AG10803 (cell line): ENCODE measurements around the gene C8A.

Experiments used
- DNase-seq: peaks from one replicate; pipeline ENCODE4 v3.0.0; 2010; ENCODE audit warnings: low read depth
- H3K4me3 ChIP-seq: 2 replicates; pipeline ENCODE4 v1.5.1; 2011; ENCODE audit warnings: mild to moderate bottlenecking, low read length, control low read depth
- TF ChIP-seq, protein P1 (sequence below): conservative IDR thresholded peaks from 2 replicates; pipeline ENCODE4 v1.5.1; 2011; ENCODE audit warnings: mild to moderate bottlenecking, low read length, control low read depth, inconsistent platforms

The C8A gene

DNA sequence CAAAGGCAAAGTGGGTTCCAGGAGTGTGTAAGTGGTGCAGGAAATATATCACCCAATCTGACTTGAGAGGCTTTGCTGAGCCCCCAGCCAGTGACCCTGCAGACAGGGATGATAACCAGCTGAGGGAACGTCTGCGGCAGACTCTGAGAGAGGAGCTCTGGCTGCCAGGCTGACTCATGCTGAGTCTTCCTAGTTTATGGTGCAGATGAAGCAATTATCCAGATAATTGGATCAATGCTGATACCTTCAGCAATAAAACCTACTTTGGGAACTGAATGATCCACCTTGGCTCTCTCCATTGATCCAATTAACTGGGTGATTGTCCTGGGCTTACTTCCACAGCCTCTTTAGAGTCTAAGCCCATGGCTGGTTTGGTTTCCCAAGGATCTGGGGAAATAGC, 103.9 kb downstream of the C8A start:
- H3K4me3 ChIP-seq = no peak overlapping the region
- TF ChIP-seq, protein P1, sequence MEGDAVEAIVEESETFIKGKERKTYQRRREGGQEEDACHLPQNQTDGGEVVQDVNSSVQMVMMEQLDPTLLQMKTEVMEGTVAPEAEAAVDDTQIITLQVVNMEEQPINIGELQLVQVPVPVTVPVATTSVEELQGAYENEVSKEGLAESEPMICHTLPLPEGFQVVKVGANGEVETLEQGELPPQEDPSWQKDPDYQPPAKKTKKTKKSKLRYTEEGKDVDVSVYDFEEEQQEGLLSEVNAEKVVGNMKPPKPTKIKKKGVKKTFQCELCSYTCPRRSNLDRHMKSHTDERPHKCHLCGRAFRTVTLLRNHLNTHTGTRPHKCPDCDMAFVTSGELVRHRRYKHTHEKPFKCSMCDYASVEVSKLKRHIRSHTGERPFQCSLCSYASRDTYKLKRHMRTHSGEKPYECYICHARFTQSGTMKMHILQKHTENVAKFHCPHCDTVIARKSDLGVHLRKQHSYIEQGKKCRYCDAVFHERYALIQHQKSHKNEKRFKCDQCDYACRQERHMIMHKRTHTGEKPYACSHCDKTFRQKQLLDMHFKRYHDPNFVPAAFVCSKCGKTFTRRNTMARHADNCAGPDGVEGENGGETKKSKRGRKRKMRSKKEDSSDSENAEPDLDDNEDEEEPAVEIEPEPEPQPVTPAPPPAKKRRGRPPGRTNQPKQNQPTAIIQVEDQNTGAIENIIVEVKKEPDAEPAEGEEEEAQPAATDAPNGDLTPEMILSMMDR = no peak
- peak; percentile 67 for DNase-seq

DNA sequence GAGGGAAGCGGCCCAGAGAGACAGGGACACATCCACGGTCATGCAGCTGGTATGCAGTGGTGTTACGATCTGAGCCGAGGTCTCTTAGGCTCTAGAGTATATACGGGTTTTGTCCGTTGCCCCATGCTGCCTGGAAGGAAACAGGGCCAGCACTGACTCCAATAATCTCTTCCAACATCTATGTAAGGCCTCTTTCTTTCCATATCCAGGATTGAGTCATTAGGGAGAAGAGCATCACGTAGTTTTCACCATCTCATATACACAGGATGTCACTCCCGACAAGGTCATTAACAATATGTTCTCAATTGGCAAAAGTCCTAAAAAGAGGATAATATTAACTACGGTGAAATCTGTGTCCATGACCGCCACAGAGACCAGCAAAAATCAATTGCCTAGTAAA, 106.8 kb downstream of the C8A start:
- H3K4me3 ChIP-seq = no peak overlapping the region
- TF ChIP-seq, protein P1 = no peak
- DNase-seq = no peak

DNA sequence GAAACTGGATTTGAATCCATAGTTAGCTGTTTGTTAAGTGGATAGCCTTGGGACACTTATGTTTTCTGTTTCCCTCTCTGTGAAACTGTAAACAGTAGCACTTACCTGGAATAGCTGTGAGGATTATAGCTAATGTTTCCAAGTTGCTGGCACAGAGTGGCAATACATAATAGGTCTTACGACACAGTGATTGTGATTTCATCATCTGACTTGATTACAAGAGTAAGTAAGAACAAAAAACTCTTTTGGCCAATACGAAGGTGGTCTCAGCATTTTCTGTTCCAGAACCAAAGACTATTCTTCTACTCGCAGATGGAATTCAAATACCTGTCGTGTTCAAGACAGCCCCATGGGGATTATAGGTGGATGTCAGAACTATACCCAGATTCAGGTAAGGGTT, 109.1 kb downstream of the C8A start:
- peak; percentile 39 for DNase-seq
- TF ChIP-seq, protein P1 = no peak
- no peak overlapping the region for H3K4me3 ChIP-seq

DNA sequence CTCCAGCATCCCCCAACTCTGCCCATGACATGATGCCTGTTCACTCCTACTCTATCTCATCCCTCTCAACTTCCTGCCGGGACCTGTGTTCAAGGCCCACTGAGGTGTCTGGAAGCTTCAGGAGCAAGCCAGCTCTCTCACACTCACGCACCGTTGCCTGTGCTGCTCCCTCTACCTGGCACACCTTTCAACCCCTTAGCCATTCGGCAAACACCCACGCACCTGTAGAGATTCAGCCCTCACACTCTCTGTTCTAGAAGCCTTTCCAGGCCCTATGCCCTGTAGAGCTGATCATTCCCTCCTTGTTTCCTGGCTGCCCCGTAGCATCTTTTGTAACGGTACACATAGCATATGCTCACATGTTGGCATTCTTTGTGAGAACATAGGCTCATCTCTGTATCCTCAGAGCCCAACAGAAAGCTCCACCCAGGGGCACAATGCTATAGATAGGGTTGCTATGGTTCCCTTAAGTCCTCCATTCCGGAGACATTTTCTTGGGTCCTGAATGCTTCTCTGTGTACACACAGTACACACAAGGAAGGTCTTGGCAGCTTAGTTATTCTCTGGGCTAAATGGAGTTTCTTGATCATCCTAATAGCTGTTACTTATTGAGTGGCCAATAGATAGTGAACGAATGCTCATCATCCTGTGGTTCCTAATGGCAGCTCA, 109.9 kb downstream of the C8A start:
- DNase-seq = no peak
- TF ChIP-seq, protein P1 = no peak

DNA sequence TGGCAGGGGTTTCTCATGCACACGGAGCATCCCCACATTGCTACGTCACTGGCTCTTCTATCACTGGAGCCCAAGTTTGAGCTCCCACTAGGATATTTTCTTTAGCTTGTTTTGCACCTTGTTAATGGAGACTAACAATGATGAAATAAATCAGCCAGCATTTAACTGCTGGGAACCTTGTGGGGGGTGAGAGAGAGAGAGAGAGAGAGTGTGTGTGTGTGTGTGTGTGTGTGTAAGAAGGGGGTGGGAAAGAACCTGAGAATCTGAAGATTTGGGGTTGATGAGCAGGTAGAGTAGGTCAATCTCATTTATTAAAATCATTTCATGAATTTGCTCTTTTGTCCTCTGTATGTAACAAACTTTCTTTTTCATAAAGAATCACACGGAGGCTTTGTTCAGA, 110.6 kb downstream of the C8A start:
- no peak overlapping the region for H3K4me3 ChIP-seq
- TF ChIP-seq, protein P1 = no peak
- DNase-seq = no peak

More for the DNA sequence above, 109.9 kb downstream of the C8A start:
- no peak overlapping the region for H3K4me3 ChIP-seq

DNA sequence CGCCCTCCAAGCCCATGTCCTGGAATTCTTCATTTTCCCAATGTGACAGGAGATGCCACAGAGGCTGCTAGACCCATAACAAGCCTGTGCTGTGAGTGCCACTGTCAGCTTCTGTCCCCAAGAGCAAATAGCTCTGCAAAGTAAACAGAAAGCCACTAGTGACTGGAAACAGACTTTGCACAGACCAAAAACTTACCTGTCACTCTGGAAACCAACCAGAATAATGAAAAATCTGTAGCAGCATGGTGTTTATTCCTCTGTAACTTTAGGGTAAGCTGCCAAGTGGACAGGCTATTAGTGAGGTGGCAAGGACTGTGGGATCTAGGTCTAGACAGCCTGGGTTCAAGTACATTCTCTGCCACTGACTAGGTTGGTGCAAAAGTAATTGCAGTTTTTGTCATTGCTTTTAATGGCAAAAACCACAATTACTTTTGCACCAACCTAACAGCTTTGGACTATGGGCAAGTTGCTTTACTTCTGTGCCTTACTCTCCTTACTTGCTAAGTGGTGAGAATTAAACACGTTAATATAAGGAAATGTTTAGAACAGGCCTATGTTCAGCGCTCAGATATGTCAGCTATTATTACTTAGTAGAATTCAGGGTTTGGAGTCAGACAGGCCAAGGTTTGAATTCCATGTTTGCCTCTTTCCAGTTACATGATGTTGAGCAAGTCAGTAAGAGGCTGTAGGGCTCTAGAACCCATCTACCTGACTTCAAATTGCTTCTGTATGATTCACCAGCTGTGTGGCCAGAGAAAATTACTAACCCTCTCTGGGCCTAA, 111.5 kb downstream of the C8A start, which contains the start of gene C8B:
Gene C8B (minus strand): TSS at position 100 of the 782 bp plus-strand sequence. CDS start 67 bp downstream, at position 33.
- TF ChIP-seq, protein P1 = no peak
- DNase-seq = no peak
- no peak within 1 kb of the TSS for H3K4me3 ChIP-seq

DNA sequence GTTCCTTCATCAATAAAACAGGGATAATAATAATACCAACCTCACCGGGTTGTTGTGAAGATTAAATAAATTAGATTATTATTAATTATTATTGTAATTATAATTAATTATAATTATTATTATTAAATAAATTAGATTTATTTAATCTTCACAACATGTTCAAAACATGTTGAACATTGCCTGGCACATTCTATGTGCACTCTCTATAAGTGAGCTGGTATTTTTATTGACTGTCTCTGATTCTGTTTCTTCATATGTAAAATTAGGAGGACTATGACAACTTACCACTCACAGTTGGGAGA, 112.1 kb downstream of the C8A start:
- DNase-seq = no peak
- H3K4me3 ChIP-seq = no peak overlapping the region
- TF ChIP-seq, protein P1 = no peak
